Activated naive CD8-positive, alpha-beta T cell treated with anti-CD3 and anti-CD28 coated beads, Interleukin-2, amount 50 U/mL, for 24 hours (primary cell): Measurements from ENCODE around the gene ITPR1.

ENCODE experiments used
- ATAC-seq: fragments of 150-1000 bp; cut with Tn5 transposase; one replicate; pipeline ENCODE4 v1.10.0; 2021
- DNase-seq: peaks from one replicate; pipeline ENCODE4 v3.0.0; 2021
- H3K27ac Mint-ChIP-seq: one replicate; pipeline ENCODE4 v1.8.0; 2021; ENCODE audit warnings: mild to moderate bottlenecking, mixed read lengths
- H3K27me3 Mint-ChIP-seq: one replicate; pipeline ENCODE4 v1.8.0; 2021; ENCODE audit warnings: mixed read lengths
- H3K36me3 Mint-ChIP-seq: one replicate; pipeline ENCODE4 v1.8.0; 2021; ENCODE audit warnings: low read depth, mixed read lengths
- H3K4me1 Mint-ChIP-seq: one replicate; pipeline ENCODE4 v1.8.0; 2021; ENCODE audit warnings: mixed read lengths
- H3K4me3 Mint-ChIP-seq: one replicate; pipeline ENCODE4 v1.8.0; 2021; ENCODE audit warnings: mild to moderate bottlenecking, moderate library complexity, mixed read lengths
- H3K9me3 Mint-ChIP-seq: one replicate; pipeline ENCODE4 v1.8.0; 2021; ENCODE audit warnings: mixed read lengths

The ITPR1 gene

GRCh38 chr3:4704552-4704951 lies 211.4 kb downstream of the ITPR1 start:
- H3K4me1 Mint-ChIP-seq: peaks cover 10% of the 10 kb centered on the region
- no peak overlapping the region for H3K4me3 Mint-ChIP-seq
- no peaks in the 10 kb centered on the region for H3K27me3 Mint-ChIP-seq
- H3K36me3 Mint-ChIP-seq: peaks cover 58% of the 10 kb centered on the region
- H3K27ac Mint-ChIP-seq: peak overlapping the region; percentile 59
- ATAC-seq: peak; percentile 42
- no peaks in the 10 kb centered on the region for H3K9me3 Mint-ChIP-seq
- no peak for DNase-seq

- no peak overlapping the region for H3K27ac Mint-ChIP-seq
- no peak overlapping the region for H3K4me3 Mint-ChIP-seq
- H3K4me1 Mint-ChIP-seq: peaks cover 14% of the 10 kb centered on the region
- H3K9me3 Mint-ChIP-seq: no peaks in the 10 kb centered on the region
- ATAC-seq: no peak
- H3K36me3 Mint-ChIP-seq: peaks cover 59% of the 10 kb centered on the region
- no peaks in the 10 kb centered on the region for H3K27me3 Mint-ChIP-seq
- no peak for DNase-seq
These were observed 214.2 kb downstream of the ITPR1 start for GRCh38 chr3:4707324-4707723.

- no peak for ATAC-seq
These were observed 215.1 kb downstream of the ITPR1 start for GRCh38 chr3:4708230-4708629.

GRCh38 chr3:4709341-4709740 lies 216.2 kb downstream of the ITPR1 start:
- Mint-ChIP-seq H3K4me3 (no peak overlapping the region), H3K27ac (no peak overlapping the region), H3K27me3 (no peaks in the 10 kb centered on the region), H3K4me1 (peaks cover 8% of the 10 kb centered on the region), H3K9me3 (no peaks in the 10 kb centered on the region), H3K36me3 (peaks cover 58% of the 10 kb centered on the region)
- DNase-seq (no peak), ATAC-seq (no peak)

More at GRCh38 chr3:4708230-4708629, 215.1 kb downstream of the ITPR1 start:
- H3K4me3 Mint-ChIP-seq: no peak overlapping the region
- H3K27ac Mint-ChIP-seq: no peak overlapping the region
- H3K27me3 Mint-ChIP-seq: no peaks in the 10 kb centered on the region
- no peaks in the 10 kb centered on the region for H3K9me3 Mint-ChIP-seq
- peaks cover 56% of the 10 kb centered on the region for H3K36me3 Mint-ChIP-seq
- no peak for DNase-seq
- H3K4me1 Mint-ChIP-seq: peaks cover 13% of the 10 kb centered on the region

GRCh38 chr3:4710191-4710590 lies 217.0 kb downstream of the ITPR1 start:
- Mint-ChIP-seq H3K4me3 (no peak overlapping the region), H3K27ac (no peak overlapping the region), H3K9me3 (no peaks in the 10 kb centered on the region), H3K36me3 (peaks cover 58% of the 10 kb centered on the region), H3K4me1 (peaks cover 4% of the 10 kb centered on the region), H3K27me3 (no peaks in the 10 kb centered on the region)
- DNase-seq (no peak), ATAC-seq (no peak)

- Mint-ChIP-seq H3K36me3 (peaks cover 46% of the 10 kb centered on the region), H3K27me3 (no peaks in the 10 kb centered on the region), H3K4me1 (peaks cover 4% of the 10 kb centered on the region), H3K9me3 (no peaks in the 10 kb centered on the region), H3K4me3 (no peak overlapping the region), H3K27ac (peak overlapping the region; percentile 6)
- DNase-seq: no peak
- no peak for ATAC-seq
These were observed 218.5 kb downstream of the ITPR1 start for GRCh38 chr3:4711680-4711992.

- no peak overlapping the region for H3K4me3 Mint-ChIP-seq
- H3K27ac Mint-ChIP-seq: no peak overlapping the region
- ATAC-seq (no peak), DNase-seq (no peak)
- H3K9me3 Mint-ChIP-seq: no peaks in the 10 kb centered on the region
- H3K4me1 Mint-ChIP-seq: peaks cover 4% of the 10 kb centered on the region
- no peaks in the 10 kb centered on the region for H3K27me3 Mint-ChIP-seq
- H3K36me3 Mint-ChIP-seq: peaks cover 42% of the 10 kb centered on the region
These were observed 219.0 kb downstream of the ITPR1 start for GRCh38 chr3:4712109-4712508.

GRCh38 chr3:4714045-4714444 lies 220.9 kb downstream of the ITPR1 start:
- H3K4me3 Mint-ChIP-seq: no peak overlapping the region
- DNase-seq (no peak), ATAC-seq (no peak)
- peaks cover 42% of the 10 kb centered on the region for H3K36me3 Mint-ChIP-seq
- H3K27me3 Mint-ChIP-seq: no peaks in the 10 kb centered on the region
- H3K4me1 Mint-ChIP-seq: peaks cover 4% of the 10 kb centered on the region
- H3K27ac Mint-ChIP-seq: no peak overlapping the region
- H3K9me3 Mint-ChIP-seq: no peaks in the 10 kb centered on the region

GRCh38 chr3:4716266-4716665 lies 223.1 kb downstream of the ITPR1 start:
- DNase-seq: no peak
- no peaks in the 10 kb centered on the region for H3K9me3 Mint-ChIP-seq

GRCh38 chr3:4716706-4717362 lies 223.7 kb downstream of the ITPR1 start:
- Mint-ChIP-seq H3K4me1 (peaks cover 12% of the 10 kb centered on the region), H3K36me3 (peaks cover 36% of the 10 kb centered on the region), H3K27me3 (no peaks in the 10 kb centered on the region), H3K9me3 (no peaks in the 10 kb centered on the region), H3K4me3 (no peak overlapping the region), H3K27ac (no peak overlapping the region)
- ATAC-seq (peak; percentile 10), DNase-seq (no peak)

More at GRCh38 chr3:4716266-4716665, 223.1 kb downstream of the ITPR1 start:
- no peaks in the 10 kb centered on the region for H3K27me3 Mint-ChIP-seq
- H3K4me3 Mint-ChIP-seq: no peak overlapping the region
- peaks cover 10% of the 10 kb centered on the region for H3K4me1 Mint-ChIP-seq
- no peak for ATAC-seq
- H3K27ac Mint-ChIP-seq: no peak overlapping the region
- H3K36me3 Mint-ChIP-seq: peaks cover 38% of the 10 kb centered on the region

- Mint-ChIP-seq H3K36me3 (peaks cover 35% of the 10 kb centered on the region), H3K4me1 (peaks cover 16% of the 10 kb centered on the region), H3K27ac (no peak overlapping the region), H3K9me3 (no peaks in the 10 kb centered on the region), H3K4me3 (no peak overlapping the region), H3K27me3 (no peaks in the 10 kb centered on the region)
- no peak for ATAC-seq
- no peak for DNase-seq
These were observed 224.2 kb downstream of the ITPR1 start for GRCh38 chr3:4717363-4717740.

GRCh38 chr3:4718179-4718736 lies 225.1 kb downstream of the ITPR1 start:
- ATAC-seq (no peak), DNase-seq (no peak)
- no peaks in the 10 kb centered on the region for H3K9me3 Mint-ChIP-seq
- no peak overlapping the region for H3K4me3 Mint-ChIP-seq
- H3K27ac Mint-ChIP-seq: no peak overlapping the region
- H3K4me1 Mint-ChIP-seq: peaks cover 24% of the 10 kb centered on the region
- no peaks in the 10 kb centered on the region for H3K27me3 Mint-ChIP-seq
- H3K36me3 Mint-ChIP-seq: peaks cover 32% of the 10 kb centered on the region

GRCh38 chr3:4719046-4719501 lies 225.9 kb downstream of the ITPR1 start:
- H3K27me3 Mint-ChIP-seq: no peaks in the 10 kb centered on the region
- peaks cover 29% of the 10 kb centered on the region for H3K4me1 Mint-ChIP-seq
- no peak overlapping the region for H3K27ac Mint-ChIP-seq

GRCh38 chr3:4720316-4721075 lies 227.3 kb downstream of the ITPR1 start:
- Mint-ChIP-seq H3K9me3 (no peaks in the 10 kb centered on the region), H3K4me3 (no peak overlapping the region), H3K27ac (peak overlapping the region; percentile 7), H3K4me1 (peaks cover 29% of the 10 kb centered on the region), H3K36me3 (peaks cover 29% of the 10 kb centered on the region), H3K27me3 (no peaks in the 10 kb centered on the region)
- no peak for ATAC-seq
- no peak for DNase-seq

More at GRCh38 chr3:4719046-4719501, 225.9 kb downstream of the ITPR1 start:
- H3K4me3 Mint-ChIP-seq: no peak overlapping the region
- DNase-seq (no peak), ATAC-seq (no peak)
- H3K36me3 Mint-ChIP-seq: peaks cover 30% of the 10 kb centered on the region
- H3K9me3 Mint-ChIP-seq: no peaks in the 10 kb centered on the region

GRCh38 chr3:4721511-4721911 lies 228.4 kb downstream of the ITPR1 start:
- peaks cover 29% of the 10 kb centered on the region for H3K4me1 Mint-ChIP-seq
- H3K4me3 Mint-ChIP-seq: no peak overlapping the region
- H3K27ac Mint-ChIP-seq: peak overlapping the region; percentile 78
- H3K36me3 Mint-ChIP-seq: peaks cover 36% of the 10 kb centered on the region
- DNase-seq (no peak), ATAC-seq (no peak)
- H3K27me3 Mint-ChIP-seq: no peaks in the 10 kb centered on the region
- H3K9me3 Mint-ChIP-seq: no peaks in the 10 kb centered on the region
